ENCODE measurements around the gene NTSR1.

Gene NTSR1

GRCh38 chr20:62785393-62785792, 76.8 kb downstream of the NTSR1 start:
- no peak for DNase-seq (ENCODE audit: low read depth, low spot score)

GRCh38 chr20:62786157-62786556, 77.5 kb downstream of the NTSR1 start:
- no peak for DNase-seq (ENCODE audit: low read depth, low spot score)

GRCh38 chr20:62787321-62787720, 78.7 kb downstream of the NTSR1 start:
- no peak for DNase-seq (ENCODE audit: low read depth, low spot score)

GRCh38 chr20:62787866-62788265, 79.2 kb downstream of the NTSR1 start:
- DNase-seq (ENCODE audit: low read depth, low spot score), result no peak

GRCh38 chr20:62788607-62789006, 80.0 kb downstream of the NTSR1 start:
- DNase-seq (ENCODE audit: low read depth, low spot score), result no peak

GRCh38 chr20:62790075-62790474, 81.4 kb downstream of the NTSR1 start:
- no peak for DNase-seq (ENCODE audit: low read depth, low spot score)

- peak; percentile 40 for DNase-seq (ENCODE audit: low read depth, low spot score)
Observed at GRCh38 chr20:62791301-62792181, 82.9 kb downstream of the NTSR1 start.

GRCh38 chr20:62792182-62792939, 83.7 kb downstream of the NTSR1 start:
- no peak for DNase-seq (ENCODE audit: low read depth, low spot score)

GRCh38 chr20:62792940-62793756, 84.5 kb downstream of the NTSR1 start:
- DNase-seq (ENCODE audit: low read depth, low spot score), result no peak

- no peak for DNase-seq (ENCODE audit: low read depth, low spot score)
Observed at GRCh38 chr20:62793757-62794006, 85.0 kb downstream of the NTSR1 start.

GRCh38 chr20:62794007-62794724, 85.5 kb downstream of the NTSR1 start:
- peak; percentile 81 for DNase-seq (ENCODE audit: low read depth, low spot score)

- DNase-seq (ENCODE audit: low read depth, low spot score), result peak; percentile 29
Observed at GRCh38 chr20:62795023-62795761, 86.6 kb downstream of the NTSR1 start.

- DNase-seq (ENCODE audit: low read depth, low spot score), result no peak
Observed at GRCh38 chr20:62796699-62797491, 88.3 kb downstream of the NTSR1 start.

GRCh38 chr20:62797671-62798532, 89.3 kb downstream of the NTSR1 start:
- DNase-seq (ENCODE audit: low read depth, low spot score), result no peak

- no peak for DNase-seq (ENCODE audit: low read depth, low spot score)
Observed at GRCh38 chr20:62799036-62799435, 90.4 kb downstream of the NTSR1 start.

GRCh38 chr20:62799459-62799858, 90.8 kb downstream of the NTSR1 start:
- DNase-seq (ENCODE audit: low read depth, low spot score), result no peak

- no peak for DNase-seq (ENCODE audit: low read depth, low spot score)
Observed at GRCh38 chr20:62799873-62800272, 91.2 kb downstream of the NTSR1 start.

GRCh38 chr20:62800314-62801259, 92.0 kb downstream of the NTSR1 start:
- DNase-seq (ENCODE audit: low read depth, low spot score), result no peak

All from activated CD4-positive, CD25-positive, alpha-beta regulatory T cell treated with anti-CD3 and anti-CD28 coated beads, Interleukin-2, amount 50 U/mL, for 16 hours (primary cell).